DOHH2 (cell line): Measurements from ENCODE around the gene RHO.
"Not testable (repeated sequence)": the region's sequence is repeated elsewhere in the genome, so short reads cannot be mapped to it uniquely, and the experiment has no call there.

Experiments used
- H3F3A ChIP-seq: fragments of 200-600 bp; sonication (generic), shearing (Covaris generic); 2 replicates; pipeline ENCODE4 v1.6.0; 2016; ENCODE audit warnings: antibody characterized with exemption, mild to moderate bottlenecking; ENCODE audit not compliant: control insufficient read depth, insufficient read depth
- H3K27ac ChIP-seq: fragments of 200-600 bp; sonication (generic); 2 replicates; pipeline ENCODE4 v1.5.1; 2014; ENCODE audit warnings: low read depth, mild to moderate bottlenecking, low read length, moderate library complexity
- H3K27me3 ChIP-seq: fragments of 200-600 bp; sonication (generic); 2 replicates; pipeline ENCODE4 v1.6.1; 2014; ENCODE audit warnings: mild to moderate bottlenecking, low read length, mixed read lengths; ENCODE audit not compliant: control insufficient read depth
- H3K36me3 ChIP-seq: fragments of 200-600 bp; sonication (generic); 2 replicates; pipeline ENCODE4 v1.6.1; 2014; ENCODE audit warnings: mild to moderate bottlenecking, low read length, moderate library complexity, mixed read lengths; ENCODE audit not compliant: control insufficient read depth
- H3K4me1 ChIP-seq: fragments of 200-600 bp; sonication (generic); 2 replicates; pipeline ENCODE4 v1.6.1; 2014; ENCODE audit warnings: mild to moderate bottlenecking, low read length, mixed read lengths; ENCODE audit not compliant: control insufficient read depth
- H3K4me2 ChIP-seq: fragments of 200-600 bp; sonication (generic); 2 replicates; pipeline ENCODE4 v1.6.0; 2014; ENCODE audit warnings: mild to moderate bottlenecking, low read length, moderate library complexity
- H3K4me3 ChIP-seq: fragments of 200-600 bp; sonication (generic); 2 replicates; pipeline ENCODE4 v1.5.1; 2014; ENCODE audit warnings: mild to moderate bottlenecking, low read length, mixed read lengths
- H3K79me2 ChIP-seq: fragments of 200-600 bp; sonication (generic); 2 replicates; pipeline ENCODE4 v1.6.1; 2014; ENCODE audit warnings: mild to moderate bottlenecking, low read length, mixed read lengths; ENCODE audit not compliant: control insufficient read depth
- H3K9me2 ChIP-seq: fragments of 200-600 bp; sonication (generic); replicated peaks from 2 replicates; pipeline ENCODE4 v1.6.1; 2014; ENCODE audit warnings: mild to moderate bottlenecking, low read length, mixed read lengths; ENCODE audit not compliant: control insufficient read depth
- H3K9me3 ChIP-seq: fragments of 200-600 bp; sonication (generic); 2 replicates; pipeline ENCODE4 v1.6.1; 2014; ENCODE audit warnings: antibody characterized with exemption, low read length, mixed read lengths; ENCODE audit not compliant: control insufficient read depth, insufficient read depth
- H4K20me1 ChIP-seq: fragments of 200-600 bp; sonication (generic); 2 replicates; pipeline ENCODE4 v1.6.0; 2014; ENCODE audit warnings: low read depth, mild to moderate bottlenecking, antibody characterized with exemption, low read length, moderate library complexity; ENCODE audit not compliant: control insufficient read depth, insufficient read depth
- CTCF ChIP-seq: fragments of 200-600 bp; sonication (generic); IDR thresholded peaks from one replicate; pipeline ENCODE4 v1.5.1; 2014; ENCODE audit warnings: antibody characterized with exemption, mild to moderate bottlenecking, low read depth, low read length; ENCODE audit not compliant: poor library complexity, severe bottlenecking
- EZH2phosphoT487 ChIP-seq: fragments of 200-600 bp; sonication (generic); IDR thresholded peaks from 2 replicates; pipeline ENCODE4 v1.6.1; 2017; ENCODE audit warnings: borderline replicate concordance, mild to moderate bottlenecking, antibody characterized with exemption, low read length, moderate library complexity, mixed read lengths

Gene RHO

DNA sequence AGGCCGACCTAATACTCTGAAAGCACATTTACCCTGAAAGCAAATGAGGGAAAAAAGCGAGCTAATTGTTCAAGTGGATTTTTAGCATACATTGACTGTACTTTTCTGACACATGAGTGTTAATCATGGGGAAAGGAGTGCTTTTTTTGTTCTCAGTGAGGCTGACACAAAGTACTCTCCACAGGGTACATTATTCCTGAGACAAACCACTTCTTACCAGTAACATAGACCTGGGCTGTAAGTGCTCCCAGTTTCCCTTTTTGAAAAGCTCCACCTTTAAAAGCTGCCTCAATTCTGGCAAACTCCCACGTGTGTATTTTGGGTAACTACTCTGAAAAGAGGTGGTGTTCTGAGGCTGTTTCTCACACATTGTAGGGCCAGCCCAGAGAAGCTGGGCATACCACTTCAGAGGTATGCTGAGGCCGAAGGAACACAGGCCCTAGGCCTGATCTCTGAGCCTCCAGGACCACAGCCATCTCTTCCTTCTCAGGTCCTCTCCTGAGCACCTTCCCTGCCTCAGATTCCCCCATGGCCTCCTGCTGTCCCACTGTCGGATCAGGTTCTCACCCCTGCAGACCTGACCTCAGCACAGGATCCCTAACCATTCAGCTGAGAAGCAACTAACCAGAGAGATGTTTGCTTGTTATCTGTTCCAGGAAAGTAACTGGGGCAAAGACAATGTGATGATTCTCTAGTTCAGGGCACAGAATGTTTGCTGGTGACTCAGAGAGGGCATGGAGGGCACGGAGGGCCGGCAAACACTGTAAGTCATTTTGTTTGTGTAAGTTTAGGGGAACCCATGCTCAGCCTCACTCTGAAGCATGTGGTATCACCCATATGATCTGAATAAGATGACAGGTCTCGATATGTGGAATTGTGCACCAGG, 29.6 kb upstream of the RHO start:
- H3K4me1 ChIP-seq, H3K9me2 ChIP-seq, H3K27me3 ChIP-seq, H3K27ac ChIP-seq, H3K36me3 ChIP-seq, H3K4me3 ChIP-seq, H3K9me3 ChIP-seq, H4K20me1 ChIP-seq, H3K79me2 ChIP-seq, H3F3A ChIP-seq, H3K4me2 ChIP-seq: not testable (repeated sequence)

GRCh38 chr3:129499604-129500333, 28.7 kb upstream of the RHO start:
- not testable (repeated sequence) for H3K79me2 ChIP-seq, H3K9me3 ChIP-seq, H3K27me3 ChIP-seq, H3K4me2 ChIP-seq, H3K27ac ChIP-seq, H4K20me1 ChIP-seq, H3K36me3 ChIP-seq, H3K4me3 ChIP-seq, H3K9me2 ChIP-seq, H3F3A ChIP-seq, H3K4me1 ChIP-seq

- Histone ChIP-seq H3K36me3 (no peaks in the 10 kb centered on the region), H3K79me2 (no peaks in the 10 kb centered on the region), H3K4me2 (no peak overlapping the region), H3K4me3 (no peak overlapping the region), H3F3A (no peaks in the 10 kb centered on the region), H4K20me1 (no peaks in the 10 kb centered on the region), H3K9me3 (no peaks in the 10 kb centered on the region), H3K27ac (no peak overlapping the region), H3K27me3 (no peaks in the 10 kb centered on the region), H3K9me2 (no peaks in the 10 kb centered on the region), H3K4me1 (no peaks in the 10 kb centered on the region)
- no peak for TF ChIP-seq CTCF
- no peak for TF ChIP-seq EZH2phosphoT487
Observed at GRCh38 chr3:129500334-129500658, 28.1 kb upstream of the RHO start.

DNA sequence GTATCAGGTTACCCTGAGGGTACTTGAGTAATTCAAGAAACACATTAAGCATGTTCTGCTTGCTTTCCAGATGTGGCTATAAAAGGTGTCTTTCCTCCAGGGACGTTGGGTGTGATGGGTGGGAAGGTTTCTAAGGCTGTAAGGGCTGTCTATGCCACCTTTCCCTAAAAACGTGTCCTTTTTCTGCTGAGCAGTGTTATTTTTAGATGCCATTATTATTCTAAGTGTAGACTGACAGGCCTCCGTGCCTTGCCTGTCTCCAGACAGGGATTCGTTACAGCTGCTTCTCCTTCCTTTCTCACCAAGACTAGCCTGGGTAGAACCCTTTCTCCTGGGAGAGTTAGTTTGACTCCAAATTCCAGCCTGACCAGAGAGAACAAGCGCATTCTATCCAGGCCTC, 26.8 kb upstream of the RHO start:
- no peaks in the 10 kb centered on the region for H4K20me1 ChIP-seq
- H3K9me3 ChIP-seq, result no peaks in the 10 kb centered on the region
- H3K27ac ChIP-seq, result no peak overlapping the region
- H3K9me2 ChIP-seq, result no peaks in the 10 kb centered on the region
- H3K4me2 ChIP-seq, result no peak overlapping the region
- no peaks in the 10 kb centered on the region for H3K4me1 ChIP-seq
- TF ChIP-seq EZH2phosphoT487 (no peak), CTCF (no peak)
- H3K36me3 ChIP-seq, result no peaks in the 10 kb centered on the region; the same call in 1 of the 2 replicates
- no peak overlapping the region for H3K4me3 ChIP-seq
- H3K27me3 ChIP-seq, result no peaks in the 10 kb centered on the region
- H3K79me2 ChIP-seq, result no peaks in the 10 kb centered on the region
- H3F3A ChIP-seq, result no peaks in the 10 kb centered on the region
